H1 (cell line): ENCODE data around the gene SLC5A4. TPM values are rescaled to one million over a fixed set of nuclear protein-coding genes. Genes with fewer than 3 reads are reported as not detected.

ENCODE experiments used
- CTCF ChIA-PET: fragments of 300-600 bp; sonication (Branson Sonifier 250); formaldehyde crosslinking; loops from one replicate; lab custom pipeline; 2021; ENCODE audit not compliant: partially characterized antibody; lab: Charles Lee
- POLR2A ChIA-PET: fragments of 300-600 bp; sonication (Branson Sonifier 250); formaldehyde crosslinking; loops from one replicate; lab custom pipeline; 2021; ENCODE audit warnings: inconsistent platforms; ENCODE audit not compliant: partially characterized antibody; lab: Charles Lee
- DNase-seq, 2 experiments: peaks; one replicate each; pipeline versions ENCODE4 v3.0.0 to v3.0.0-alpha.2; 2010 to 2022; ENCODE audit warnings: low spot score in 2 of 2, low read depth in 1 of 2, mixed read lengths in 1 of 2
- FAIRE-seq: peaks from 2 replicates; lab custom pipeline; 2011; peaks lifted over from hg19 to GRCh38; lab: Jason Lieb, UNC
- H2AFZ ChIP-seq: 2 replicates; pipeline ENCODE4 v1.8.1; 2012; ENCODE audit warnings: low read length, inconsistent platforms
- H2AK5ac ChIP-seq: 2 replicates; pipeline ENCODE4 v1.6.1; 2013; ENCODE audit warnings: low read depth, low read length
- H2BK120ac ChIP-seq: replicated peaks from 2 replicates; pipeline ENCODE3; 2013; ENCODE audit warnings: low read depth, low read length, inconsistent platforms
- H2BK12ac ChIP-seq: 2 replicates; pipeline ENCODE4 v1.6.1; 2013; ENCODE audit warnings: low read depth, low read length
- H2BK15ac ChIP-seq: 2 replicates; pipeline ENCODE4 v1.6.1; 2013; ENCODE audit warnings: low read length
- H2BK20ac ChIP-seq: 2 replicates; pipeline ENCODE4 v1.6.1; 2013; ENCODE audit warnings: low read length
- H2BK5ac ChIP-seq: 2 replicates; pipeline ENCODE4 v1.6.1; 2013; ENCODE audit warnings: low read depth, low read length
- H3K14ac ChIP-seq: 2 replicates; pipeline ENCODE4 v1.6.1; 2013; ENCODE audit warnings: inconsistent platforms; ENCODE audit not compliant: insufficient read length
- H3K18ac ChIP-seq: 2 replicates; pipeline ENCODE4 v1.6.1; 2013; ENCODE audit warnings: low read length; ENCODE audit errors: extremely low read depth
- H3K23ac ChIP-seq: 2 replicates; pipeline ENCODE4 v1.6.1; 2013; ENCODE audit warnings: inconsistent platforms; ENCODE audit not compliant: insufficient read length
- H3K23me2 ChIP-seq: 2 replicates; pipeline ENCODE4 v1.6.1; 2013; ENCODE audit warnings: low read depth, low read length
- H3K27ac ChIP-seq: 2 replicates; pipeline ENCODE4 v1.6.1; 2011; ENCODE audit warnings: low read depth, low read length, inconsistent platforms
- H3K27me3 ChIP-seq, 4 experiments: replicated peaks in 1 of 4; 1 replicate in 1 of 4; 2 replicates in 3 of 4; pipeline versions ENCODE4 v1.6.1 to v1.8.1; 2011 to 2013; ENCODE audit warnings: low read length in 3 of 4, mild to moderate bottlenecking in 3 of 4, inconsistent platforms in 2 of 4, mixed read lengths in 2 of 4, moderate library complexity in 1 of 4; ENCODE audit not compliant: control insufficient read depth in 3 of 4, insufficient read depth in 3 of 4; ENCODE audit errors: extremely low read depth in 1 of 4
- H3K36me3 ChIP-seq, 4 experiments: 2 replicates each; pipeline versions ENCODE4 v1.6.1 to v1.8.1; 2011 to 2013; ENCODE audit warnings: mild to moderate bottlenecking in 4 of 4, low read length in 3 of 4, moderate library complexity in 2 of 4, control low read depth in 1 of 4, inconsistent platforms in 1 of 4; ENCODE audit not compliant: insufficient read depth in 4 of 4, control insufficient read depth in 2 of 4
- H3K4ac ChIP-seq: replicated peaks from 2 replicates; pipeline ENCODE3; 2013; ENCODE audit warnings: low read length, low read depth, mixed read lengths, inconsistent platforms; ENCODE audit not compliant: insufficient read length
- H3K4me1 ChIP-seq, 4 experiments: replicated peaks in 1 of 4; 1 replicate in 1 of 4; 2 replicates in 3 of 4; pipeline versions ENCODE4 v1.6.1 to v1.8.1; 2011 to 2013; ENCODE audit warnings: low read length in 3 of 4, inconsistent platforms in 2 of 4, mixed read lengths in 1 of 4; ENCODE audit not compliant: insufficient read depth in 4 of 4, control insufficient read depth in 3 of 4
- H3K4me2 ChIP-seq, 2 experiments: 2 replicates each; pipeline versions ENCODE4 v1.6.1 to v1.8.1; 2011 to 2013; ENCODE audit warnings: low read depth in 2 of 2, low read length in 2 of 2, control low read depth in 1 of 2, inconsistent platforms in 1 of 2, mild to moderate bottlenecking in 1 of 2; ENCODE audit not compliant: insufficient read depth in 1 of 2
- H3K4me3 ChIP-seq, 4 experiments: fragments of 200-600, 300-600 bp in 1 of 4; sonication (generic), shearing (Covaris generic), sonication (Bioruptor Twin) in 1 of 4; 2 replicates each; pipeline versions ENCODE4 v1.5.1 to v1.8.1; 2011 to 2016; ENCODE audit warnings: low read length in 4 of 4, low read depth in 3 of 4, control low read depth in 2 of 4, inconsistent platforms in 2 of 4, mild to moderate bottlenecking in 2 of 4, mixed read lengths in 1 of 4, moderate library complexity in 1 of 4; ENCODE audit not compliant: insufficient read depth in 2 of 4; ENCODE audit errors: extremely low read depth in 1 of 4
- H3K56ac ChIP-seq: replicated peaks from 2 replicates; pipeline ENCODE3; 2013; ENCODE audit warnings: low read depth, mild to moderate bottlenecking, mixed read lengths, low read length, inconsistent platforms; ENCODE audit not compliant: insufficient read length
- H3K79me1 ChIP-seq: 2 replicates; pipeline ENCODE4 v1.6.1; 2013; ENCODE audit warnings: low read depth, low read length, control low read depth
- H3K79me2 ChIP-seq, 2 experiments: 2 replicates each; pipeline versions ENCODE4 v1.6.1 to v1.8.1; 2012 to 2013; ENCODE audit warnings: low read length in 2 of 2, mild to moderate bottlenecking in 2 of 2, inconsistent platforms in 1 of 2; ENCODE audit not compliant: insufficient read depth in 2 of 2, control insufficient read depth in 1 of 2
- H3K9ac ChIP-seq, 4 experiments: replicated peaks in 1 of 4; 1 replicate in 1 of 4; 2 replicates in 3 of 4; pipeline versions ENCODE4 v1.6.1 to v1.8.1; 2011 to 2013; ENCODE audit warnings: low read depth in 3 of 4, low read length in 3 of 4, control low read depth in 2 of 4, mild to moderate bottlenecking in 2 of 4, moderate library complexity in 2 of 4, inconsistent platforms in 1 of 4; ENCODE audit errors: extremely low read depth in 1 of 4
- H3K9me3 ChIP-seq, 2 experiments: 2 replicates each; pipeline versions ENCODE4 v1.6.1 to v1.8.1; 2012 to 2013; ENCODE audit warnings: mild to moderate bottlenecking in 2 of 2, moderate library complexity in 2 of 2, control low read depth in 1 of 2, inconsistent platforms in 1 of 2, low read depth in 1 of 2, low read length in 1 of 2, mixed read lengths in 1 of 2; ENCODE audit not compliant: insufficient read depth in 2 of 2
- H4K20me1 ChIP-seq, 2 experiments: replicated peaks in 1 of 2; 2 replicates each; pipeline versions ENCODE3 to v1.8.1; 2011 to 2013; ENCODE audit warnings: inconsistent platforms in 2 of 2, low read length in 2 of 2, mild to moderate bottlenecking in 1 of 2; ENCODE audit not compliant: insufficient read depth in 2 of 2, control insufficient read depth in 1 of 2
- H4K5ac ChIP-seq: 2 replicates; pipeline ENCODE4 v1.6.1; 2013; ENCODE audit warnings: low read length, low read depth, mixed read lengths, inconsistent platforms; ENCODE audit not compliant: insufficient read length
- H4K8ac ChIP-seq: 2 replicates; pipeline ENCODE4 v1.8.0; 2013; ENCODE audit warnings: mild to moderate bottlenecking, moderate library complexity, low read length, inconsistent platforms; ENCODE audit not compliant: insufficient read depth; ENCODE audit errors: extremely low read depth
- H4K91ac ChIP-seq: replicated peaks from 2 replicates; pipeline ENCODE3; 2013; ENCODE audit warnings: low read length, mixed read lengths, inconsistent platforms; ENCODE audit not compliant: insufficient read length
- CEBPB ChIP-seq: IDR thresholded peaks from 2 replicates; pipeline ENCODE4 v1.6.1; 2012; ENCODE audit warnings: low read depth, low read length
- FOSL1 ChIP-seq: IDR thresholded peaks from 2 replicates; pipeline ENCODE4 v1.6.1; 2011; ENCODE audit warnings: mild to moderate bottlenecking, low read depth, low read length, moderate library complexity; ENCODE audit not compliant: insufficient read depth
- HDAC2 ChIP-seq, 2 experiments: fragments of 300-600 bp in 1 of 2; sonication (generic) in 1 of 2; IDR thresholded peaks; 2 replicates each; pipeline ENCODE4 v1.6.1; 2011 to 2012; ENCODE audit warnings: low read depth in 2 of 2, low read length in 2 of 2, mild to moderate bottlenecking in 2 of 2, moderate library complexity in 2 of 2, borderline replicate concordance in 1 of 2, inconsistent platforms in 1 of 2
- KDM1A ChIP-seq: fragments of 200-600, 300-600 bp; sonication (generic); IDR thresholded peaks from 2 replicates; pipeline ENCODE4 v1.7.1; 2016; ENCODE audit warnings: mild to moderate bottlenecking, low read length, borderline replicate concordance
- POU5F1 ChIP-seq: IDR thresholded peaks from 2 replicates; pipeline ENCODE4 v1.6.1; 2011; ENCODE audit warnings: low read depth, mild to moderate bottlenecking, low read length, moderate library complexity
- RAD21 ChIP-seq, 2 experiments: IDR thresholded peaks in 1 of 2; conservative IDR thresholded peaks in 1 of 2; 2 replicates each; pipeline ENCODE4 v1.6.1; 2011; ENCODE audit warnings: low read depth in 2 of 2, low read length in 2 of 2, improper control_type of control experiment in 1 of 2, inconsistent platforms in 1 of 2, mild to moderate bottlenecking in 1 of 2, moderate library complexity in 1 of 2
- SP1 ChIP-seq: IDR thresholded peaks from 2 replicates; pipeline ENCODE4 v1.6.1; 2011; ENCODE audit warnings: low read depth, low read length
- ZNF274 ChIP-seq: IDR thresholded peaks from 2 replicates; pipeline ENCODE4 v1.7.0; 2012; ENCODE audit warnings: low read length, borderline replicate concordance; ENCODE audit errors: extremely low read depth
- WGBS, 2 experiments: shearing (Covaris generic) in 1 of 2; methylation state at CpG; one replicate each; pipeline versions ENCODE4 v1.1.6 to v1.1.7; 2013 to 2015; ENCODE audit warnings: low lambda C conversion rate in 2 of 2, mixed read lengths in 2 of 2, inconsistent platforms in 1 of 2, low coverage in 1 of 2, missing lambda C conversion rate in 1 of 2; ENCODE audit not compliant: insufficient replicate concordance in 2 of 2, insufficient coverage in 1 of 2, insufficient read length in 1 of 2; ENCODE audit errors: extremely low coverage in 1 of 2, missing lambda C conversion rate in 1 of 2; 5-methylcytosine and 5-hydroxymethylcytosine counted together
- polyA plus RNA-seq, 7 experiments: library from polyadenylated mRNA; depleted of rRNA in 3 of 7; stranded (reverse) in 5 of 7; unstranded in 2 of 7; fragments of >200 nt in 5 of 7; fragments of 200-250 nt in 2 of 7; gene quantifications; 1 replicate in 5 of 7; 2 replicates in 1 of 7; 4 replicates in 1 of 7; pipeline versions ENCODE4 v1.2.1 to v1.2.3, GENCODE V29; 2011 to 2013; ENCODE audit warnings: missing spikeins in 2 of 7, mixed read lengths in 2 of 7
- total RNA-seq: library from RNA; stranded (reverse); fragmentation: NEBNext Ultra II Directional; extraction: Animal tissue kit (Norgen Biotek cat#: 25700); gene quantifications from 2 replicates; pipeline ENCODE4 v1.2.1, GENCODE V29; 2021

The SLC5A4 gene
- total and polyA plus RNA-seq, 2 of the 8 experiments (the other 6 are each of a cell fraction or from before 2014, with no cell fraction given) = 0.17 TPM; not detected in 1

DNA sequence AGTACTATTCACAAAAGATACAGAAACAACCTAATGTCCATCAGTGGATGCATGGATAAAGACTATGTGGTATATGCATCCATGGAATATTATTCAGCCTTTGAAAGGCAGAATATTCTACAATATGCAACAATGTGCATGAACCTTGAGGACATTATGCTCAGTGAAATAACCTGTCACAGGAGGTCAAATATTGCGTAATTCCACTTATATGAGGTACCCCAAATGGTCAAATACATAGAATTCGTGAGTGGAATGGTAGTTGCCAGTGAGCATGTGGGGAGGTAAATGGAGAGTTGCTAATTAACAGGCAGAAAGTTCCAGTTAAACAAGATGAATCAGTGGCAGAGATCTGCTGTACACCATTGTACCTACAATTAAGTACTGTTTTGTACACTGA is 3.6 kb upstream of the SLC5A4 start:
- H3K4me1 ChIP-seq = no peaks in the 10 kb centered on the region
- no peak for FAIRE-seq
- no peaks in the 10 kb centered on the region for H3K79me2 ChIP-seq
- no peaks in the 10 kb centered on the region for H3K36me3 ChIP-seq
- no peak for TF ChIP-seq RAD21 (IDR thresholded peaks at IDR 0.05 in 1 of 2, conservative IDR thresholded peaks at IDR 0.05 in 1 of 2; ENCODE audit: low read depth in 2 of 2, low read length in 2 of 2)
- no peak for TF ChIP-seq HDAC2 (IDR thresholded peaks at IDR 0.05; ENCODE audit: borderline replicate concordance in 1 of 2, low read depth in 2 of 2, low read length in 2 of 2)
- TF ChIP-seq POU5F1 = no peak
- no peak for TF ChIP-seq ZNF274
- TF ChIP-seq FOSL1 = no peak
- peak; percentile 55; the same call in 1 of the 2 replicates for TF ChIP-seq CEBPB
- no peak for TF ChIP-seq SP1
- TF ChIP-seq KDM1A = no peak
- H2BK20ac ChIP-seq = no peak overlapping the region
- no peak overlapping the region for H3K27ac ChIP-seq
- H3K79me1 ChIP-seq = no peaks in the 10 kb centered on the region
- no peak overlapping the region for H4K8ac ChIP-seq
- no peak overlapping the region for H3K23ac ChIP-seq
- H3K23me2 ChIP-seq = no peaks in the 10 kb centered on the region; the same call in 1 of the 2 replicates
- no peak overlapping the region for H2AK5ac ChIP-seq
- POLR2A ChIA-PET = interaction anchor here (1.0 kb wide), 1 partner anchor 51 kb away, joined by 4 read pairs; no protein-coding TSS in a partner anchor
- H2BK120ac ChIP-seq = no peak overlapping the region
- CTCF ChIA-PET = interaction anchor here (0.6 to 0.9 kb wide), 2 partner anchors 206 to 250 kb away, joined by 3 read pairs; no protein-coding TSS in a partner anchor
- H3K56ac ChIP-seq = no peak overlapping the region
- no peak overlapping the region for H3K4ac ChIP-seq
- H3K9me3 ChIP-seq = no peaks in the 10 kb centered on the region
- no peak overlapping the region for H2BK5ac ChIP-seq
- no peak overlapping the region for H3K4me2 ChIP-seq
- H3K9ac ChIP-seq = no peak overlapping the region
- H3K14ac ChIP-seq = no peak overlapping the region
- H3K27me3 ChIP-seq = no peaks in the 10 kb centered on the region; a peak in 2 of 7 replicates
- H2AFZ ChIP-seq = no peak overlapping the region
- DNase-seq = no peak
- no peak overlapping the region for H3K18ac ChIP-seq
- H4K5ac ChIP-seq = no peak overlapping the region
- H4K91ac ChIP-seq = no peak overlapping the region
- H3K4me3 ChIP-seq = no peak overlapping the region
- H2BK12ac ChIP-seq = no peak overlapping the region
- WGBS, 2 experiments = 78% methylated on average over 2 of the region's 2 CpGs; no CpG with 5 or more reads in 1 of the 2 experiments
- H4K20me1 ChIP-seq = no peaks in the 10 kb centered on the region
- no peak overlapping the region for H2BK15ac ChIP-seq
